Amniotic stem cell (primary cell): ENCODE measurements around the gene MAD1L1.

Source experiments
- DNase-seq: peaks from one replicate; lab custom pipeline; 2025; lab: John Stamatoyannopoulos, UW

MAD1L1 gene

DNA sequence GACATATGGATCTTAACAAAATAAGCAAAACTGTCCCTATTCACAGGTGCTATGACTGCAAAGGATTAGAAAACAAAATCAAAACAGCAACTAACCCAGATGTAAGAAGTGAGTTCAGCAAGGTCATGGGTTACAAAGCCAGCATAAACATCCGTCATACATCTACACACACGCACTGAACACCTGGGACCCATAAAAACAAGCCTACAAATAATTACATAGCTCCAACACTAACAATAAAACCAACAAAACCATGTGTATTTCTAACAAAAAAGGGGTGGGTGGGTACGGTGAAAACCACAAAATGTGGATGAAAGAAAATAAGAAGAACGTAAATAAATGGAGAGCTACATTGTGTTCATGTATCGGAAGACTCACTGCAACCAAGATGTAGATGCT lies 305.8 kb downstream of the MAD1L1 start:
- no peak for DNase-seq

DNA sequence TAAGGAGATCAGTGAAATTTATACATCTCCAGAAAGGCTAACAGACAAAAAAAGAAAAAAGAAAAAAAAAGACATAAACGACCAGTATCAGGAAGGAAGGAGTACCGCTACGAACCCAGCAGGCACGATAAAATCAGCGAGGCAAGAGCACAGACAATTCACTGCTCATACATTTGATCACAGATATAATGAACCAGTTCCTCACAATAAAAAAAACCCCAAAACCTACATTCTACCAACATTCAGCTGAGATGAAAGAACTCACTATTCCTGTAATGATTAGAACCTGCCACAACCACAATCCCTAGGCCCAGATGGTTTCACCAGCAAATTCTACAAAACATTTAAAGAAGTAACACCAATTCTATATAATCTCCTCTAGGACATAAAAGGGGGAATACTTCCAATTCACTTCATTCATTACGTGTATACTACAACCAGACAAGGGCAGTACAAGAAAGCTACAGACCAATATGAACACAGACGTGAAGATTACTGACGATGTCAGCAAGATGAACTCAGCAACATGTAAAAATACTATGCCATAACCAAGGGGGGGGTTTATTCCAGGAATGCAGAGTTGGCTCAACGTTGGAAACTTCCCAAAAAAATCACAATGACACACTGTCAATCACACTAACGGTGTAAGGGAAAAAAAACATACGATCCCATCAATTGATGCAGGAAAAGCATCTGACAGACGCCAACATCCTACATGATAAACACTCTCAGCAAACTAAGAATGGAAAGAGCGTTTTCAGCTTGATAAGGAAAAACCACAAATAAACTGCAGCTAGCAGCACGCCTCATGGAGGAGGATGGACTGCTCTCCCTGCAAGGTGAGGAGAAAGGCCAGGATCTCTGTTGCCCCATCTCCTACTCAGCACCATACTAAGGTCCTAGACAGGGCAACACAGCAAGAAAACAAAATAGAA lies 306.5 kb downstream of the MAD1L1 start:
- DNase-seq, result no peak

DNA sequence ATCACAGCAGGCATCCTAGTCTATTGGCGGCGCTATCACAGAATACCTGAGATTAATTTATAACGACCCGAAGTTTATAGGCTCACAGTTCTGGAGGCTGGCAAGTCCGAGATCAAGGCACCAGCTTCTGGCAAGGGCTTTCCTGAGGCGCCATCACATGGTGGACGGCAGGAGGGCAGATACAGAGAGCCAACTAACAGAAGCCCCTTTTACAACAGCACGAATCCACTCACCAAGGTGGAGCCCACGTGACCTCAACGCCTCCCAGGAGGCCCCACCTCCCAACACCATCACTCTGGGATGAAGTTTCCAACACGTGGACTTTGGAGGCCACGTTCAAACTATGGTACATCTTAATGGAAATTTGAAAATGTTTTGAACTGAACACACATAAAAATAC lies 307.4 kb downstream of the MAD1L1 start:
- DNase-seq, result no peak

DNA sequence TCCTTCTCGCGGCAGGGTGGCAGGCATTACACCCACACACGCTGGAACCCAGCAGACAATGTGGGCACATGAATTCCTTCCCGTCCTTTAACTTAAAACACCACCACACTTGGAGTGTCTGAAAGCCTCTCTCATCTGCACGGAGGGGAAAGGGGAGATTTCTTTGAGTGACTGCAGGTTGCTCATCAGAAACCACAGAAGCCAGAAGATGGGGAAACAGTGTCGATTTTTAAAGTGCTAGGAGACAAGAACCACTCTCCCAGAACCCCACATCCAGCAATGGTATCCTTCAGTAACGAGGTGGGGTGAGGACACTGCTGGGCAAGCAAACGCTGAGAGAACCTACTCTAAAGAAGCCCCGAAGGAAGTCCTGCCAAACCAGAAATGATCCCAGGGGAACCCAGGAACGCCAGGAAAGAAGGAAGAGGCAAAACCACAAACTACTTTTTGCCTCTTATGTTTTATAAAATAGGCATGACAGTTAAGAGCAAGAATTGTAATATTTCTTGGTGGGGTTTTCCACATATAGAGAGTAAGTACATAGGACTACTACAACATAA lies 308.4 kb downstream of the MAD1L1 start:
- DNase-seq, result no peak

DNA sequence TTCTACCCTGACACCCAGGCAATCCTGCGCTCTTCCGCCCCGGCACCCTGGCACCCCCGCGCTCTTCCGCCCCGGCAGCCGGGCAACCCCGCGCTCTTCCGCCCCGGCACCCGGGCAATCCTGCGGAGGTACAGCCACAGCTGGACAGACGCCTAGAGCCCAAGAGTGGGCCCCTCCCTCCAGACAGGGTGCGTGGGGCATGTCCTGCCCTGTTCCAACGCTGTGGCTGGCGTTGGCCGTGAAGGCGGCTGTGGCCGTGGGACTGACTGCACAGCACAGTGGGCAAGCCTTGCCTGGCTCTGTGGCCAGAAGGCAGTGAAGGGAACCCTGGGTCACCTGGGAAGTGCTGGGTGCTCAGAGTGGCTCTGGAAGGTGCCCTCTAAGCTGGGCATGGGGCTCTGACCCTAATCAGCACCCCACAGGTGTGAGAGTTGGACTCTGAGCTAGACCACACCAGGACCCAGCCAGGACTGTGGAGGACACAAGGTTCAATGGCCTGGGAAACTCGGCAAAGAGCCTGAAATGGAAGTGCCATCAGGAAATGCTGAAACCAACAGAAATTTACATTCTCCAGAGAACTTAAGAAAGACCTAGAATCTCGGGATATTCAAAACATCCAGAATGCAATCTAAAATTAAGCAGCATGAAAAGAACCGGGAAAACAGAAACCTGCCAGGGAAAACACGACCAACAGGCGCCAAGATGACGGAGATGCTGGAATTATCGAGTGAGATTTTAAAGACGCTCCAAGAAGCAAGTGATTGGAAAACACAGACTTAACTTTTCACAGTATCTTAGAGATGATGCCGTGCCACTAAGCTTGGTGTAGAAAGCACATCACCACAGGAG lies 309.1 kb downstream of the MAD1L1 start:
- no peak for DNase-seq

DNA sequence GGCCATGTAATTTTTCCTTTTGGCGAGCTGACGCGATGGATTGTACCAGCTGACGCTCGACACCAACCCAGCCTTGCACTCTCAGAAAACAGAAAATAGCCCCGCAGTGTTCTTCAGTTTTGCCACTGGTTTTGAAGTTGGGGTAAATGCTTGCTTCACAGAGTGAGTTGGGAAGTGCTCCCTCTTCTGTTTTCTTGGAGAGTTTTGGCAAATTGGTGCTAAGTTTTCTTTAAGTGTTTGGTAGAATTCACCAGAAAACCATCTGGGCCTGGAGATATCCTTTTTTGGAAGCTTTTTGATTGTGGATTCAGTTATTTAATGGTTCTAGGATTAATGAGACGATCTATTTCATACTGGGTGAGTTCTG lies 309.9 kb downstream of the MAD1L1 start:
- no peak for DNase-seq

DNA sequence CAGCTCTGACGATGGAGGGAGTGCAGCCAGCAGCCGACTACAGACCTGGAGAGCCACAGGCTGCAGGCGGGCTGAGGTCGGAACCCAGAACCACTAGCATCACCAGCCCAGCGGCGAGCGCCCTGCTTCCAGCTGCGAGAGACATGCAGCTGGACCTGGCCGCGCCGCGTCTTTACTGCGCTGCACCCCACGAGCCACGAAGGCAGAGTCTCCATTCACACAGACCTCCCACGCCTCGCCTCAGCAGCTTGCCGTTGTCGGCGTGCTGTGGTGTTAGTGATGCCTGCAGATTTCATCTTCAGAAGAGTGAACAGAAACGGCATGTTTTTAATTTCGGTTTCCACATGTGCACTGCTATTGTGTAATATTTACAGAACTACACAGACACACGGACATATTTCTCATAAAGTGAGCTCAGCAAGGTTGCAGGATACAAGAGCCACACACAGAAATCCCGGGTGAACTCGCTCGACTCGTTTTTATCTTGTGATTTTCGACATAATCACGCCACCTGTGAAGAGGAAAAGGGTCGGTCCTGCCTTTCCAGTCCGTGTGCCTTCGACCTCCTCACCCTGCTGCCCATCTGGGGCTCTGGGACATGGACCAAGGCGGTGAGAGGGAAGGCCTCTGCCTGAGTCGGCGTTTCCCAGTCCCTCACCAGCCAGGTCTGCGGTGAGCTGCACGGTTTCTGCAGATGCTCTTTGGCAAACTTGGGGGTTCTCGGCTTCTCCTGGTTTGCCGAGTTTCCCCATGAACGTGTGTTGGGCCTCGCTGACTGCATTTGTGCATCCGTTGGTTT lies 310.5 kb downstream of the MAD1L1 start:
- DNase-seq, result no peak

DNA sequence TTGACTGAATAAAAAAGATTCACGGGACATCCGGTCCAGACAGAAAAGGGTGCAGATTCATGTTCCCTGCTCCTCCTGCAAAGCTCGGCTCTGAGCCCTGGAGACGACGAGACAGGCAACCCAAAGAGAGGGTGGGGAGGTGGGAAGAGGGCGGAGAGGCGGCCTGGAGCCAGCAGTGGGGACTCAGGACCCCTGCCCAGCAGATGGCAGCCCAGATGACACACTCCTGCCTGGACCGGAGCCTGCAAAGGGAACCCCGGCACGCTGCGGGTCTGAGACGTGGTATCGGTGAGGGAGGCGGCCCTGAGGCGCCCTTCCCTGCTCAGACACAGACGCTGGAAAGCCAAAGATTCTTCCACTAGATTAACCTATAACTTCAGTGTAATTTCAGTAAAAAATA lies 311.9 kb downstream of the MAD1L1 start:
- DNase-seq, result no peak

DNA sequence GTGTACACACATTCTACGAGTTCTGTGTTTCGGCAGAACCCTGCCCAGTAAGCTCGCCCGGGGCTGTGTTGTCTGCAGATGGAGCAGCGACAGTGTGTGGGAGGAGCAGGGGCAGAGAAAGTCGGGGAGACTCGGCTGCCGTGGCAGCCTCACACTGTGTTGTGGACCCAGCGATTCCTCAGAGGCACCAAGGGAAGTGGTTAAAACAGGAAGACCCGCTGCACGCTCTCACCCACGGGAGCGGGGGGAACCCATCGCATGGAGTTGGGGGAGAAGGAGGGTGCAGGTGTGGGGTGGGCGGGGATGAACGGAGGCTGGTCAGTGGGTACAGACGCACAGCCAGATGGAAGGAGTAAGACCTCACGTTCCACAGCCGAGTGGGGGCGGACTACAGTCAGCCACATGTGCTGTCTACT lies 312.5 kb downstream of the MAD1L1 start:
- no peak for DNase-seq

DNA sequence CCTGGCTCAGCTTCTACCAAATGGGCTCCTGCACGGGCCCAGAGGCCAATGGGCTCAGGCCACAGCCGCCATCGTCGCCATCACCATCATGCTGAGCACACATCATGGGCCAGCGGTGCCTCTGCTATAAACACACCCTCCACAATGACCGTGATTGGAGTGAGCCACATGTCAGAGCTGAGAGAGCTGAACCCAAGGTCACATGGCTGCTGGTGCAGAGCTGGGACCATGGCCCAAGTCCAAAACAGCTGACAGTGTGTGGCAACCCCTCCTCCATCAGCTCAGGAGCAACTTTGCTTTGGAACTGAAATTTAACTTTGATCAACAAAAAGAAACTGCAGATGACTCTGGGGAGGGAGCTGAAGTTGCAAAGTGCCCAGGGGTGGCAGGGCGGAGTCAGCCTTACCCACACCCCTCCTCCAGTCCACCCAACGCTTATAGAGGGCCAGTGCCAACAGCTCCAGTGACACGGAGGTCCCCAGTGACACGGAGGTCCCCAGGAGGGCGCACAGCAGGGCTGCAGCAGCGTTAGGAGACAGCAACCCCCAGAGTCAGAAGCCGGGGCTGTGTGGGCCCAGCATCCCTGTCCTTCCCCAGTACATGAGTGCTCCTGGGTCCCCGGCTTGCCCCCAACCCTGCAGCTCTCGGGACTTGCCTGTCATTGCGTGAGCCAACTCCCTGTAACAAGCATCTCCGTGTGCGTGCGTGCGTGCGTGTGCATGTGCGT lies 313.0 kb downstream of the MAD1L1 start:
- no peak for DNase-seq

DNA sequence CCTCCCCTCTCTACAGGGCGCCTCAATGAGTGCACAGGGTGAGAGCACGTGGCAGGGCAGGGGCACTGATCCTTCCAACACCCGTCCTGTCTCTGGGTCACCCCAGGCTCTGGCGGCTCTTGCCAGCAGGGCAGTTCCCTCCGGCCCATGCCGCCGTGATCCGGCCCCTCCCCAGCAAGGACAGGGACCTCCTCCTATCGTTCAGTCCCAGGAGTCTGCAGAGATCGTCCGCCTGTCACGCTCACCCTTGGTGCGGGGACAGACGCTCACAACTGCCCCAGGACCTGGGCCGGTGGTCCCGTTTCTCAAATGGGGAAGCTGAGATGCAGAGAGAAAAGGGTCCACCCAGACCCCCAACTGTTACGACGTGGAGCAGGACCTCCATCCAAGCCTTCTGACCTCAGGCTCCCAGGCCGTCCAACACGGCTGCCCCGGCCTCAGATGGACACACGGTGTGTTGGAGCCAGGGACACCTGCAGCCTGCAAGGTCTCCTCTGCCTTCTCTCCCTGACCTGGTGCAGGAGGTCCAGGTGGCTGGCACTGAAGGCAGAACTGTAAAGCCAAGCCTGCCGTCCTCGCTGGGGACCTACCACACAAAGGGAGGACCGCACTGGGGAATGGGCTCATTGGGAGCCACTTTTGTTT lies 313.7 kb downstream of the MAD1L1 start:
- DNase-seq, result no peak

DNA sequence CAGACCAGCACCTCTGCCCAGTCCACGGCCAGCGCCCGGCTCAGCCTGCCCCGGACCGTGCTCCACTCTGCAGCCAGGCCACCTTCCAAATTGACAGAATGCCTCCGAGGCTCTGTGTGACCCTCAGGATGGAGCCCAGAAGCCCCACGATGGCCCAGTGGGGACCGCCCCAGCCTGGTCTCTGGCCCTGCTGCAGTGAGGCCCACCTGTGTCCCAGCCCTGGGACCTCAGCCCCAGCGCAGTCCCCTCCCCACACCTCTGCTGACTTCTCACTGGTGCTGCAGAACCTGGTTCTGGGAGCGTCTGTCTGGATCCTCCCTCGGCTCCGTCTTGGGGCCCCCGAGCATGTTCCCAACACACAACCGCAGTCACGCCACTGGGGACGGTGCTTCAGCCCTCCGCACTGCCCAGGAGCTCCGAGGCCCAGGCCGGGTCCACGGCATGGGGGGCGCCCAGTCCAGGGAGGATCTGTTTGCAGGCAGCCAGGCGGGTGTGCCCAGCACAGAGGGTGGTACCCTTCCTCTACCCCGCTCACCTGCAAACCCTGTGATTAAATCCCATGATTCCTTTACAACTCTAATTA lies 314.6 kb downstream of the MAD1L1 start:
- DNase-seq, result no peak

DNA sequence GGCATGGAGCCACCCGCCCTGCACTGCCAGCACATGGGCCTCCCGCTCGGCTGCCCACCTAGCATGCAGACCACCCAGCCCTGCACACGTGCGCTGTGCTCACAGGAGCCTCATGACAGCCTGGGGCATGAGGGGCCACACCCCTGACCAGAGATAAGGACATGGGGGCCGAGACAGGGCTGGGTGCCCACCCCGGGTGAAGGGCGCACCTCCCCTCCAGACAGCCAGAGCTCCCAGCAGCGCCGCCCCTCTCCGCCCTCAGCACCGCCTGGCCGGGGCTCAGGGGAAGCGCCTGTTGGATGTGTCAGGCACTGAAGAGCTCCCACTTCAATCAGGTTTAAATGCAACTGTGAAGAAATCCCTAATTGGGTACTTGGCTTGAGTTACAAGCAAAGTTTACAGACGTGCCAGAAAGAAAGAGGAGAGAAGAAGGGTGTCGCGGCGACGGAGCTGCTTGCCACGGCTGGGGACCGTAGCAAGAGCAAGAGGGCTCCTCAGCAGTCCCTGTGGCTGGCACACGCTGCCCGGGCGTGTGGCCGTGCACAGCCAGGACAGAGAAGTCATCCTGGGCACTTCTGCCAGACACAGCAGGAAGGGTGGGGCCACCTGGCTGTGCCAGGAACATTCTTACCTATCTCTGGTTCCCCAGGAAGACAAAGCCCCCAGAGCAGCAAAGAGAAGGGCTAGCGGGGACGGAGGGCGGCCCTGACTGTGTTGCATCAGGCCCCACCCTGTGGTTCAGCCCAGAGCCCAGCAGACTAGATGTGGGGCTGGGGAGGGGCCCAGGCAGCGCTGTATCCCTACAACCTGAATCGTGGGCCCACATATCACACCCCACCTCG lies 315.3 kb downstream of the MAD1L1 start:
- no peak for DNase-seq

DNA sequence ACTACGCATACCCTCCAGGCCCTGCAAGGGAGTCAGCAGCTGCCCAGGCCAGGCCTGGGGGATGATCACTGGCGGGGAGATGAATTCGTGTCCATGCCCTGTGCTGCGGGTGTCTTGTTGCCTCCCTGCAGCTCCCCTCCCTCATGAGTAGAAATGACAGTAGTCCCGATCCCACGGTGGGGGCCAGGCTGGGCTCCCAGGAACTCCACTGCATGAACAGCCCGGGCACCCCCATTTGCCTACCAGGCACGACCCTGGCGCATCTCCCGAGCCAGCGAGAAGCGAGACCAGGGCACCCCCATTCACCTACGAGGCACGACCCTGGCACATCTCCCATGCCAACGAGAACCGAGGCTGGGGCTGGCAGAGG lies 316.2 kb downstream of the MAD1L1 start:
- DNase-seq, result no peak

DNA sequence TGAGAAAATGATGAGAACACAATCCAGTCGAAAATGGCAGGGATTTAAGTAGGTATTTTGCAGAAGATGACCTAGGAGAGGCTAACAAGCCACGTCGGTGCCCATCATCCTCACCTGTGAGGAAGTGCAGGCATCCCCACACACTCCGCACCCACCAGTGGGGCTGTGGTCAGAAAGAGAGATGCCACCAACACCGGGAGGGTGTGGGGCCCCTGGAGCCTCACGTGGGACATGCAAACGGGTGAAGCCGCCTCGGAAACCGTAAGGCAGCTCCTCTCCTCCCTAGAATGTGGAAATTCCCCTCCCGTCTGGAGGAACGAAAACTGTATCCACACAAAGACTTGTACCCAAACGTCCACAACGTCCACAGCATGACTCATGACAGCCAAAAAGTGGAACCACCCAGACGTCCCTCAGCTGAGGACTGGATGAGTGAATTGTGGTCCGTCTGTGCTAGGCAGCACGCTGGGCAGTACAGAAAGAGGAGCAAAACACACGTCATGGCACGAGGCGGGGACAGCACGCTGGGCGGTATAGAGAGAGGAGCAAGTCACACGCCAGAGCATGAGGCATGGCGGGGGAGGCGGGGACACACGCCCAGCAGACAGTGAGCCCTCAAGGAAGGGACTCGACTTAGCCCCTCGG lies 316.7 kb downstream of the MAD1L1 start:
- DNase-seq, result no peak

DNA sequence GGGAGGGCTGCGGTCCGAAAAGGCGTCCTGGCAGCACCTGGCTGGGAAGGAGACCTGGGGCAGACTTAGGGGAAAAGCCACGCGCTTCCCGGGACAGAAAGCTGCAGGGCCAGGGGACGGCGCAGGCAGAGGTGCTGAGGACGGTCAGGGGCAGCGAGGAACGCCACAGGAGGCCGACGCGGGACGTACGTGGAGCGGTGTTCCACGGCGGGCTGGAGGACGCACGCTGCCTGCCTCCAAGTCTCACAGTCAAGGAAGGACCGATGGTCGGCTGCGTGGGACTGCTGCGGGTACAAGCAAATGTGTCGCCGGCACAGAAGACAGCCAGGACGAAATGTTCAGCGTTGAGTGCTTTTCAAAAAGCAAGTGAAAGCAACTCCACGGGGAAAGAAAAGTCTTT lies 317.4 kb downstream of the MAD1L1 start:
- no peak for DNase-seq

DNA sequence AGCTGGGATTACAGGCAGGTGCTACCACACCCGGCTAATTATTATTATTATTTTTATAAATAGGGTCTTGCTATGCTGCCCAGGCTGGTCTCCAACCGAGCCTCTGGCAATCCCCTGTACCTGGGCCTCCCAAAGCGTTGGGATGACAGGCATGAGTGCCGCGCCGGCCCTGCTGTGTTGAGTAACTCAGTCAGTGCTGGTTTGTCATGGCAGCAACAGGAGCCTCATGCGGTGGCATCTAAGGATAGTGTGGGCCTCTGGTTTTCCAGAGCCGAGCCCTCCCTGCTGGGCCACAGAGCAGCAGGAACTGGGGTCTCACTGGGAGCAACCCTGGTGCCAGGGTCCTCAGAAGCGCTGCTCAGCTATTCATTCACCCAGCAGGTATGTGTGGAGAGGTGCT lies 318.0 kb downstream of the MAD1L1 start:
- DNase-seq, result no peak

DNA sequence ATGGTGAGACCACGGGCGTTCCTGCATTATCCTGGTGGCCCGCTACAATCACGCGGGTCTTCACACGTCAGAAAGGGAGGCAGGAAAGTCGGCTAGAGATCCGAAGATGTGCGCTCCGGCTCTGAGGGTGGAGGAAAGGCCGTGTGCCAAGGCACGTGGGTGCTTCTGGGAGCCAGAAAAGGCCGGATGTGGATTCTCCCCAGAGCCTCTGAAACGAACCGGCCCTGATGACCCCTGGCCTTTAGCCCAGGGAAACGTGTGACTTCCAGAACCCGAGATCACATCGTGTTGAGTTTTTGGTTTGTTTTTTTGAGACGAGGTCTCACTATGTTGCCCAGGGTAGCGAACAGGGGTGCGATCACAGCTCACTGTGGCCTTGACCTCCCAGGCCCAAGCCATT lies 318.4 kb downstream of the MAD1L1 start:
- no peak for DNase-seq
